ENCODE results near the gene PRPF6. TPM values are rescaled to one million over a fixed set of nuclear protein-coding genes. Genes with fewer than 3 reads are reported as not detected.

PRPF6 gene
- total RNA-seq, 2 experiments from 2014 or later: 50.6 to 51.3 TPM

GRCh38 chr20:64036346-64037198, 55.6 kb downstream of the PRPF6 start:
- Mint-ChIP-seq H3K4me1 (ENCODE audit: low read depth) (peaks cover 34% of the 10 kb centered on the region), H3K27me3 (no peaks in the 10 kb centered on the region), H3K36me3 (ENCODE audit: low read depth) (peaks cover 20% of the 10 kb centered on the region), H3K4me3 (no peak overlapping the region), H3K9me3 (no peaks in the 10 kb centered on the region), H3K27ac (no peak overlapping the region)
- ChIA-PET CTCF (interaction anchor here (0.8 to 2.9 kb wide), 2 partner anchors 22 to 35 kb away, joined by 4 to 19 read pairs; no protein-coding TSS in a partner anchor), POLR2A (interaction anchor here (1.1 kb wide), 1 partner anchor 9 kb away, joined by 3 read pairs; no protein-coding TSS in a partner anchor)
- H3K27ac ChIP-seq (ENCODE audit: low read depth in 1 of 2, low read length in 2 of 2): no peak overlapping the region
- peaks cover 22% of the 10 kb centered on the region for H3K36me3 ChIP-seq (ENCODE audit: insufficient read depth, low read length)
- no peaks in the 10 kb centered on the region for H3K9me3 ChIP-seq (ENCODE audit: control insufficient read depth in 1 of 2, insufficient read depth in 1 of 2, low read length in 2 of 2)
- DNase-seq: no peak
- peaks cover 77% of the 10 kb centered on the region for H3K4me1 ChIP-seq (ENCODE audit: insufficient read depth, low read length)
- TF ChIP-seq CTCF (IDR thresholded peaks at IDR 0.05): no peak
- no peak for ATAC-seq (ENCODE audit: poor library complexity)
- no peak overlapping the region for H3K4me3 ChIP-seq (ENCODE audit: low read length)
- intact Hi-C loops (cut with DNase I, micrococcal nuclease): loop anchor here in 1 of 2 experiments (10.0 kb wide), 1 partner anchor 52 kb away; the partner anchor contains the start of gene PRPF6
- H3K27me3 ChIP-seq (ENCODE audit: control insufficient read depth in 1 of 2, insufficient read depth in 2 of 2, low read length in 2 of 2): peaks cover 0 to 4% of the 10 kb centered on the region in 2 experiments

GRCh38 chr20:64037199-64037497, 56.2 kb downstream of the PRPF6 start:
- Mint-ChIP-seq H3K9me3 (no peaks in the 10 kb centered on the region), H3K4me1 (ENCODE audit: low read depth) (peaks cover 34% of the 10 kb centered on the region), H3K27me3 (no peaks in the 10 kb centered on the region), H3K27ac (peak overlapping the region; percentile 53), H3K36me3 (ENCODE audit: low read depth) (peaks cover 15% of the 10 kb centered on the region), H3K4me3 (peak overlapping the region; percentile 87)
- intact Hi-C loops (cut with DNase I, micrococcal nuclease): loop anchor here in 1 of 2 experiments (10.0 kb wide), 1 partner anchor 52 kb away; the partner anchor contains the start of gene PRPF6
- ATAC-seq (ENCODE audit: poor library complexity) (no peak), DNase-seq (no peak)
- Histone ChIP-seq H3K27ac (ENCODE audit: low read depth in 1 of 2, low read length in 2 of 2) (no peak overlapping the region), H3K4me1 (ENCODE audit: insufficient read depth, low read length) (peaks cover 83% of the 10 kb centered on the region), H3K4me3 (ENCODE audit: low read length) (no peak overlapping the region), H3K36me3 (ENCODE audit: insufficient read depth, low read length) (peaks cover 16% of the 10 kb centered on the region), H3K27me3 (ENCODE audit: control insufficient read depth in 1 of 2, insufficient read depth in 2 of 2, low read length in 2 of 2) (peaks cover 0 to 4% of the 10 kb centered on the region in 2 experiments), H3K9me3 (ENCODE audit: control insufficient read depth in 1 of 2, insufficient read depth in 1 of 2, low read length in 2 of 2) (no peaks in the 10 kb centered on the region)
- ChIA-PET POLR2A (interaction anchor here (1.1 to 2.7 kb wide), 2 partner anchors 10 to 57 kb away, joined by 3 to 36 read pairs; partner anchors contain the start of genes PRPF6 and SAMD10), CTCF (interaction anchor here (0.8 to 2.9 kb wide), 3 partner anchors 21 to 36 kb away, joined by 4 to 19 read pairs (median 10); no protein-coding TSS in a partner anchor)
- TF ChIP-seq CTCF (IDR thresholded peaks at IDR 0.05): no peak

DNA sequence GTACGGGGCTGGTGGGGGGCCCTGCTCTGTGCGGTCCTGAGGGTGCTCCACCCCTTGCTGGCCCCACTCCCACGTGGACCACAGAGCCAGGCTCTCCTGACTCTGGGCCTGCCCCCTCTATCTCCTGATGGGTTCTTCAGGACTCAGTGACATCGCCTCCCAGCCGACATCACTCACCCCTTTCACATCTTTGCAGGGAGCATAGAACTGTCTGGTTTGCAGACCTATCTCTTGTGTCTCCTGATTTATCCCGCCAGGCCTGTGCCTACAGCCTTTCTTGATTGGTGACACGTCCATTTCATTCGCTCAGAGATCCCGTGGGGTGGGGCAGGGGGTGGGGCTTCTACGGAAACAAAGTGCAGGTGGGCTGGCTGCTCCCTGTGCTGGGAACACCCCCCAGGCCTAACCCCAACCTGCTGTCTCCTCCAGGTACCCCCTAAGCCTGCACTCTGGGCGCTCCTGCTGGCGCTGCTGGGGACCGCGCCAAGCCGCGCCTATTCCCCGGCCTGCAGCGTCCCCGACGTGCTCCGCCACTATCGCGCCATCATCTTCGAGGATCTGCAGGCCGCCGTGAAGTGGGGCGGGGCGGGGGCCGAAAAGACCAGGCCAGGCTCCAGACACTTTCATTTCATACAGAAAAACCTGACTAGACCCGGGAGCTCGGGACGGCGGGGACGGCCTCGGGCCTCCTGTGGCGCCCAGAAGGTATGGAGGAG, 56.7 kb downstream of the PRPF6 start:
- CTCF ChIA-PET: interaction anchor here (0.6 to 2.9 kb wide), 27 partner anchors 10 to 517 kb away, joined by 3 to 40 read pairs (median 7); partner anchors contain the start of genes LKAAEAR1, PPDPF, PRPF6 and RTEL1
- peaks cover 11% of the 10 kb centered on the region for H3K36me3 ChIP-seq (ENCODE audit: insufficient read depth, low read length)
- peaks cover 0 to 4% of the 10 kb centered on the region in 2 experiments for H3K27me3 ChIP-seq (ENCODE audit: control insufficient read depth in 1 of 2, insufficient read depth in 2 of 2, low read length in 2 of 2)
- intact Hi-C loops (cut with DNase I, micrococcal nuclease): loop anchor here (2.0 to 10.0 kb wide), 3 partner anchors 43 to 57 kb away; partner anchors contain the start of genes PRPF6 (in 2 of the 2) and OPRL1 (in 1 of the 2)
- H3K4me1 ChIP-seq (ENCODE audit: insufficient read depth, low read length): peaks cover 87% of the 10 kb centered on the region
- peak overlapping the region; percentile 53 for H3K27ac Mint-ChIP-seq
- peak overlapping the region; percentile 87 for H3K4me3 Mint-ChIP-seq
- peaks cover 11% of the 10 kb centered on the region for H3K36me3 Mint-ChIP-seq (ENCODE audit: low read depth)
- H3K9me3 ChIP-seq (ENCODE audit: control insufficient read depth in 1 of 2, insufficient read depth in 1 of 2, low read length in 2 of 2): no peaks in the 10 kb centered on the region
- H3K4me3 ChIP-seq (ENCODE audit: low read length): peak overlapping the region; percentile 49
- POLR2A ChIA-PET: interaction anchor here (0.7 to 3.2 kb wide), 11 partner anchors 10 to 499 kb away, joined by 3 to 36 read pairs (median 9); partner anchors contain the start of genes OPRL1, PCMTD2, PRPF6 and RGS19
- peaks cover 34% of the 10 kb centered on the region for H3K4me1 Mint-ChIP-seq (ENCODE audit: low read depth)
- no peak for TF ChIP-seq CTCF (IDR thresholded peaks at IDR 0.05)
- no peak overlapping the region for H3K27ac ChIP-seq (ENCODE audit: low read depth in 1 of 2, low read length in 2 of 2)
- peak; percentile 20 for ATAC-seq (ENCODE audit: poor library complexity)
- DNase-seq: peak in 2 of 14 experiments; percentile 29 to 32
- H3K9me3 Mint-ChIP-seq: no peaks in the 10 kb centered on the region
- H3K27me3 Mint-ChIP-seq: no peaks in the 10 kb centered on the region
